ENCODE data around the gene ZBTB7C.

Gene ZBTB7C

DNA sequence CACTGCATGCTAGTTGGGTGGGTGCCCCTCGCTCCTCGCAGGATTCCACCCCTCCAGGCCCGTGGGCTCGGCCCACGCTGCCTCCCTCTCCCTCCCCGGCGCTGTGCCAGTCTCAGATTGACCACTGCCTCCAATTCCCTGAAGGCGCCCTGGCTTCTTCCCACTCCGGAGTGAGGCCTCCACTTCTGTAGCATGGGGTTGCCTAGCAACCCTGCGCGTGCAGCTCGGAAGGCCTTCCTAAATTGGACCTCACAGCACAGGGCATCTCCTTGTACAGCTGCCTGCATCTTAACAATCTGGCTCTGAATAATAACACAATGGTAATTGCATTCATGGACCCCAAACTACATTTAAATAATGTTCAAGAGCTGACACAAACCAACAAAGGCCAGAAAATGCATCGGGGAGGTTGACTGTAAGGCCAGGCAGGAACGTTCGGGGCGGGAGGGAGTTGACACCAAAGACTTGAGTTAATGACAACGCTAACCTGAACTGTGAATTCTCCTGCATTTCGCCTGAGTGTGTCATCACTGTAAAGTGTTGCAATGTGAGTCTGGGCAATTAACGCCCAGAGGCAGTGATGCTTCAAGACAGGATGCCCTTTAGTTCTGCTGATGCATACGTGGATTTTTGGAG lies 222.9 kb downstream of the ZBTB7C start:
- DNase-seq: no peak

DNA sequence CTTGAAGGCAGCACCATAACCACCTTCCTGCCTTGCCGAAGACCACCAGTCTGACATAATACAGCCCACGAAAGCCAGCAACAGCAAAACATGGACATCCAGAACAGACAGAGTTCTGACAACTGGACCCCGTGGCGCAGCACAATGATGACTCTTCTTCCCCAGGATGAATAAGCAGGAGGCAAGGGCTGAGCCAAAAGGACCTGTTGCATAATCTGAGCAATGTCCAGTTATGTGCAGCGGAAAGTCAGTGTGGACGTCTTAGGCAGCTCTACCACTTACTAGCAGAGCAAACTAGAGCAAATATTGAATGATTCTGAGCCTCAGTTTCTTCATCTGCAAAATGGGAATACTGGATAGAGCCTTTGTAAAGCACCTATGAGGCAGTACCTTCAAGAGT lies 225.1 kb downstream of the ZBTB7C start:
- no peak for DNase-seq

DNA sequence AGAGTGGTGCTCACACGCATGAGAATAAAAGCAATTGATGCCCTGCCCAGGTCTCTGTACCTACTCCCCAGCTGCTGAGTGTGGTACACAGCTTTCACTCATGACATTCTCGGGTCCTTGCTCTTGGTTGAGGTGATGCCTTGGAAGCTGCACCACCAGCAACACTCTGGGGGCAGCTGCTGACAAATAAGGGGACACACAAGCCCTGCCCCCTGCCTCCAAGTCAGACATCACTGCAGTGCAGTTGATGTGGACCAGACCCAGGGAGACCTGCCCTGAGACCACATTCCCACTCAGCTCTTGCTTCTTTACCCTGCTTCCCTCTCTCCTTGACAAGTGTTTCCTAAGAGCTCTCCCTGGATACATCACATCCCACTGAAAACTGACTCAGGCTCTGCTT lies 225.6 kb downstream of the ZBTB7C start:
- DNase-seq: no peak

DNA sequence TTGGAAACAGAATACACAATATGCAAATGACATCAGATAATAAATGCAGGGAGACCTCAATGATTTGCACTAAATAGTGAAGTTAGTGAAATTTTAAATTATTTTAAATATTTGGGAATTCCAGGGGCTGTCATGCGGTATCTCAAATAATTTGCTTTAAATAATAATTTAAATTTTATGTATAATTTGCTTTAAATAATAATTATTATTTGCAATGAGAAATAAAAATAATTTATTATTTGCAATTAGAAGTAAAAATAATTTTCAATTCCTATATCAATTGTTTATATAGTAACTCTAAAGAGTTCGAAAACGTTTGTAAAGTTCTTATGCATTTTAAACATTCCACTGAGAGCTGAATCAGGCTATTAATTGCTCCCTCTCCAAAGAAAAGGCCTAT lies 226.4 kb downstream of the ZBTB7C start:
- no peak for DNase-seq

DNA sequence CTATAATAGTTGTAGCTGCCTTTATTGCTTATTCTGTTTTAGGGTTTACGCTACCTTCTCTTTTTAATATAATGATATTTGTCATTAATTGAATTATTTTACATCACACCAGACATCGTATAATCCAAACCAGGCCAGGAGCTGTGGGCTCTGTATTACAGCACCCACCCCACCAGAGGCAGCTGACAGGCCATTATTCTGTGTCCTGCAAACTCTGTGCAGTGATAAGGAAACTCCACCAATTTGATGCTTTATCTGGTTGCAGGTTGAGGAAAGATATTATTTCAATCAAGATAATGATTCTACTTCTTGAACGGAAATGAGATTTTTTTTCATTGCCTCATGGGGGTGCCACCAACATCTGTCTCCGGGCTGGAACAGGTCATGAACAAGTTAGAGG lies 227.3 kb downstream of the ZBTB7C start:
- no peak for DNase-seq

DNA sequence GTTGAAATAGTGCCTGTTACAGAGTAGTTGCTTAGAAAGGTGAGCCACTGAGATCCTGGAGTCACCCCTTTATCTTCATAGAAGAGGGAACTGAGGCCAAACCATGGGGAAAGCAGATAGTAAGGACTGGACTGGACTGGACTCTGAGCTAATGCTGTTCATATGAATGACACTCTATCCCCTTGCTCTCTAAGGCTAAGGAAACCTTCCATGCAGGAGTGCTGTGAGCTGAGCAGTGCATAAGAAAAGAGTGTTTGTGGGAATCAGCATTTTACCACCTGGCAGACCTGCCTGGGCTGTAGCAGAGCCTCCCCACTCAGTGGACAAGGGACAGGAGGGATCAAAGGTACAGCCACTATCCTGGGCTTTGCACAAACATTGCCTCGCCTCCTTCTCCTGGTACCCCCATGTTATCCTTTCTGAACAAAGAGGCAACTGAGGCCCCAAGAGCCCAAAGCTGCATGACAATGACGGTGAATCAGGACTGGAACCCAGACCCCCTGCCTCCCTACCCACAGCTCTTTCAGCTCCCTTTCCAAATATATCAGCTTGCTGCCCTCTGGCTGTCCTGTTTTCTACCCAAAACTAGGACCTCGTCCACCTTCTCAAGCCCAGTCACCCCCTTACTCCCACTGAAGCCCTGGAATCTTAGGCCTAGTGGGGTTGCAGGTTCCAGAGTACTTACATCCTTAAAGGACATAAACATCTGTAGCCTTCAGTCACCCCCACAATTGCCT lies 227.9 kb downstream of the ZBTB7C start:
- DNase-seq: no peak

DNA sequence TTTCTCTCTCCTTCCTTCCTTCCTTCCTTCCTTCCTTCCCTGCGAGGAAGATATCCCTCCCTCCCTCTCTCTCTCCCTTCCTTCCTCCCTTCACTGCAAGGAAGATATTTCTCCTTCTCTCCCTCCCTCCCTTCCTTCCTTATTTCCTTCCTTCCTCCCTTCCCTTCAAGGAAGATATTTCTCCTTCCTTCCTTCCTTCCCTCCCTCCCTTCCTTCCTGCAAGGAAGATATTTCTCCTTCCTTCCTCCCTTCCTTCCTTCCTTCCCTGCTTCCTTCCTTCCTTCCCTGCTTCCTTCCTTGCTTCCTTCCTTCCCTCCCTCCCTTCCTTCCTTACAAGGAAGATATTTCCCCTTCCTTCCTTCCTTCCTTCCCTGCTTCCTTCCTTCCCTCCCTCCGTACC lies 229.5 kb downstream of the ZBTB7C start:
- no peak for DNase-seq

DNA sequence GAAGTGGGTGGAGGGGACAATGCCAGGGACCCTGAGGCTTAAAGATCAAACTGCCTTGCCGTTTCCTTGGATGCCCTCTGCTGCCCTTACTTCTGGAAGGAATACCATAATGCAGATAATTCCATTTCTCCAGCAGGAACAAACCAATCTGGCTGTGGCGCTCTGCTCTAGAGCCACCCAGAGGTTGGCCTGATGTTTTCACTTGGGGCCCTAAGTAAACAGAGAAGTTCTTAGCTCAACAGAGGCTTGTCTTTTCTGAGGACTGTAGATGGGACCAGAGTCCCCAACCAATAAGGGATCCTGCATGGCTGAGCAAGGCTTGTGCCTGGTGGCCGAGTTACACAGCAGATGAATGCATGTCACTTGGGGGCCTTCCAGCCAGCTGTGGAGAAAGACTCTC lies 230.2 kb downstream of the ZBTB7C start:
- DNase-seq: no peak

DNA sequence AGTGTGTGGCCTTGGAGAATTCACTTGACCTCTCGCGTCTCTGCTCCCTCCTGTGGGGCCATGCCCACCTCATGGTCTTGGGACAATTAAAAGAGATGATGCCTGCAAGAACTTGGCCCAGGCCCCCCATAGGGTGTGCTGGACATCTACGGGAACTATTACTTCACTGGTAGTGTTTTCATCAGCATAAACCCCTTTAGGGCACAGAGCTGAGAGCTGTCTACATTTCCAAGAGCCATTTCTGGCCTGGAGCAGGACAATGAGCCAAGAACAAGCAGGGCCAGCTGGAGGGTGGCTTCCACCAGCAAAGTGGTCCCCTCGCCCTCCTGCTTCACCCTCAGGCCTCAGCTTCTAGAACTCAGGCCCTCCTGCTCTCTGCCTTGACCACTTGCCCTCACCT lies 232.3 kb downstream of the ZBTB7C start:
- DNase-seq: no peak

DNA sequence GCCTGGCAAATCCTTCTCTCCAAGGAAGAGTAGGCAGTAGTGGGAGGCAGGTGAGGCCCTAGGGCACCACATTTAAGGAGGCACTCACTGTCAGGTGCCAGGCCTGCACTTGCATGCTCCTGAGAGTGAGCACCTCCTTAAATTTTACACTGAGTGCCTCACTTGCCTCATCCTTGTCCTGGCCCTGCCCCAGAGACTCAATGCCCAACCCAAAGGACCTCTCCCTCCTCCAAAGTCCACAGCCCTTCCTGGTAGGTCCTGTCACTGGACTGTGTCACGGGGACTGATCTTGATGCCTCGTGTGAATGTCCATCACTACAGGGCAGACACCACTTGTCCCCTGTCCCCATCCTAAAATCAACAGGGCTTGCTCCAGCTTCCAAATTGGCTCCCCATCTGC lies 235.6 kb downstream of the ZBTB7C start:
- no peak for DNase-seq

DNA sequence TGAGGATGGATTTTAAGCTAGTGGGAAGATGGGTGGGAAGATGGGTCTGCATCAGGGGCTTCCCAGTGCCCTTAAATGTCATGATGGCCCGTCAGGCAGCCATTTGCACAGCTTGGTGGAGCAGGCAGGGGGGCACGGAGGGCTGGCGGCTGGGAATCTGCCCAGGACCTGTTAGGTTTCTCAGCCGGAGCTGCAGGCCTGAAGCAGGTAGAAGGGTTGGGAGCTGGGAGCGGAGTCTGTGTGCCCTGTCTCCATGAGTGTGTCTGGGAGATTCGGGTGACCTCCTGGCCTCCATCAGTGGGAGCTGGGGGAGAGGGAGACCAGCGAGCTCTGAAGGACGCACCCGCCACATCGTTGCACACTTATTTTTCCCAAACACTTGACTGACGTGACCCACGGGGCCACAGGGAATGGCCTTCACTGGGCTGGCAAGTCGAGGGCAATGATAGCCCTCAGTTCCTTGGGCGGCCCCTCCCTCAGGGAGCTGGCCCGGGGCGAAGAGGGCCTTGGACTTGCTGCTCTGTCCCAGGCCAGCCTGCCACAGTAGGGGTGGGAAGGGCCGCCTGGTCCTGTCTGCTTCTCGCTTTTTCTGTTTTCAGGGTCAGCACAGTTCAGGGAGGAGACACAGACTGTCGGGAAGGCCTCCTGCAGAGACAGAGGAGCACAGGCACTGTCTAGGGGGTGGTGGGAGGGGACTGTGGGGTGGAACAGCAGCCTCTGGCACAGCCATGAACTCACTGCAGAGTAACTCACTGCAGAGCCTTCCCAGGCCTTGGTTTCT lies 236.8 kb downstream of the ZBTB7C start:
- DNase-seq: no peak

DNA sequence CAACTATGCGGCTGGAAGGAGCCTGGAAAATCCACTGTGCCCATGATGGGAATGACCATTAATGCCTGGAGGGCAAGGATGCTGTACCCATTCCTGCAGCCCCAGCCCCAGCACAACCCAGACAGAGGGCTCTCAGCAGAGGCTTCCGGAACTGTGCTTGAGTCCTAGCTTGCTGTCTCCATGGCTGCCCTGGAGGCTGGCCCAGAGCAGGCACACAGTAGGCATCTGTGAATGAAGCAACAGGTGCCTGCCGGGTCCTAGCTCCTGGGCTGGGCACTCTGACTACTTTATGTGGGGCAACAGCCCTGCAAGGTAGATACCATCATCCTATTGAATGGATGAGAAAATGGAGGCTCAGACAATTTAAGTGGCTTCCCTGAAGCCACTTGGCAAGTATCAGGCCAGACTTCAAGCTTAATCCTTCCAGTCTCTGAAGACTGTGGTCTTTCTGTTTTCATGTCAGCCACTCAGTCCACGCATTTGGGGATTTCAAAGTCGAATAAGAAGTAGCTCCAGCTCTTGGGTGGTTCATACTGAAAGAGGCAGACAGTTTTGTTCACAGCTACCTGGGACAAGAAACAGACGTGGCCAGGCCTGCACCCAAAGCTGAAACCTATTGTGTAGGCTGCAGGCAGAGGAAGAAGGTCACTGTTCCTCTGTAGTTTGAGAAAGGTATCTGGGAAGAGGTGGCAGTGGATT lies 237.5 kb downstream of the ZBTB7C start:
- DNase-seq: no peak

DNA sequence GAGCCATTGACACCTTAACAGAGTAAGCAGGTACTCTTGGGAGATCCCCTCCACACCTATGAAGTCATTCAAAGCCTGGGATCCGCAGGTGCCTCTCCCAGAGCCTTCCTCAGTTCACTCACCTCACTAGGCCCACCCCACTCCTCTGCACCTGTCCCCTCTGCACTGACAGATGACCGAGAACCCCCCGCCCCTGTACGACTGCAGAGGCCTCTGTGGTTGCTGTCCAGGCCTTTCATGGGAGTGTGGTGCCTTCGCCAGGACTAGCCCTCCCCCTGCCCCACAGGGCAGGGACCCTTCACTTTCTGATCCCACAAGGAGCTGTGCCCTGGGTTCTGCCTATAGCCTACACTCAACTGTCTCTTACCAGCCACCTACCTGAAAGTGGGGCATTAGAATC lies 238.5 kb downstream of the ZBTB7C start:
- DNase-seq: no peak

DNA sequence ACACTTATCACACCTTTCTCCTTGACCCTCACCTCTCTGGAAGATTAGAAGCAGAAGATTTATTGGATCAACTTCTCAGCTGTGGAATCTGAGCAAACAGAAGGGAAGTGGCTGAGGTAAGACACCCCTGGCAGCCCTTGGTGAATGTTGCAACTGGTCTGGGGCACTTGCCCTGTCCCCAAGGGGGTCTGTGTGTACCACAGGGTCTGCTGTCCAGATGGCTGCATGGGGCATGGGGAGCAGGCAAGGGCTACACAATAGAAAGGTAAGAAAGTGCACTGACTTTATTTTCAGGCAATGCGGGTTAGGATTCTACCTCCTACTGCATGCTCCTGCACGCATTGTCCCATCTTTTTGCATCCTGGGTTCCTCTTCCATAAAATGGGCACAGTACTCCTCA lies 240.3 kb downstream of the ZBTB7C start:
- no peak for DNase-seq

DNA sequence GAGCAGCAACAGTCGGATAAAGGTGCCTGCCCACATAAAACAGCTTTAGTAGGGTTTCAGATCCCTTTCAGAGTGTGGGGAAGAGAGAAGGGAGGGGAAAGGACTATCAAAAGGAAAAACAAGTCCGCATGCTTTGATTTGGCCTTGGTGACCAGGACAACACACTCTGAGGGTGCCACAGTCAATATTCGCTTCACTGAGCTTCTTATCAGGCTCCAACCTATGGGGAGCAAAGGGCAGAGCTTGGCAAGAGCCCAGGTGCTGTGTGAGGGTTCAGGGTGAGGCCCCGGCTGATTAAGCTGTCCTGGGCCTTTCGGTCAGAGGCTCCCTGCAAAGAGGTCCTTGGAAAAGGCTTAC lies 241.3 kb downstream of the ZBTB7C start:
- DNase-seq: no peak

DNA sequence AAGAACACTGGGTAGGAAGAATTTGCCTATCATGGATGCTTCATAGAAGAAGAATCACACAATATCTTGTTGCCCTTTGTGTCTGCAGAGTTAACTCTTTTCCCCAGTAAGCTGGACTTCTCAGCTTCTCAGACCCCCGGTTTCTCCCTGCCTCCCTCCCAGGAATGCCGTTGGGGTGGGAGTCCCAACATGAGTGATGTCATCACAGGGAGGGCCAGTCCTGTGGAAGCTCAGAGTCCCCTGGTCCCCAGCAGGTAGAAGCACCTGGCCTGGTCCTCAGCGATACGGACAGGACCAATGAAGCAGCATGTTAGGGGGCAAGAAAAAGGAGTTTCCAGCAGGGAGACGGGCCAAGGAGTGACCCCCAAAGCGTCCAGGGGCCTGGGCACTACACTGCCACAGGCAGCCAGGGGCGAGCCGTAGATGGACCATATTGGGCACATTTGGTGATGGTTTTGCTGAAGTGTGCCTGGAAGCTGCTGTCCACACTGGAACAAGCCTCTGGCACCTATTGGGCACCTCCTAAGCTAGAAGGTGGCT lies 242.8 kb downstream of the ZBTB7C start:
- DNase-seq: no peak

DNA sequence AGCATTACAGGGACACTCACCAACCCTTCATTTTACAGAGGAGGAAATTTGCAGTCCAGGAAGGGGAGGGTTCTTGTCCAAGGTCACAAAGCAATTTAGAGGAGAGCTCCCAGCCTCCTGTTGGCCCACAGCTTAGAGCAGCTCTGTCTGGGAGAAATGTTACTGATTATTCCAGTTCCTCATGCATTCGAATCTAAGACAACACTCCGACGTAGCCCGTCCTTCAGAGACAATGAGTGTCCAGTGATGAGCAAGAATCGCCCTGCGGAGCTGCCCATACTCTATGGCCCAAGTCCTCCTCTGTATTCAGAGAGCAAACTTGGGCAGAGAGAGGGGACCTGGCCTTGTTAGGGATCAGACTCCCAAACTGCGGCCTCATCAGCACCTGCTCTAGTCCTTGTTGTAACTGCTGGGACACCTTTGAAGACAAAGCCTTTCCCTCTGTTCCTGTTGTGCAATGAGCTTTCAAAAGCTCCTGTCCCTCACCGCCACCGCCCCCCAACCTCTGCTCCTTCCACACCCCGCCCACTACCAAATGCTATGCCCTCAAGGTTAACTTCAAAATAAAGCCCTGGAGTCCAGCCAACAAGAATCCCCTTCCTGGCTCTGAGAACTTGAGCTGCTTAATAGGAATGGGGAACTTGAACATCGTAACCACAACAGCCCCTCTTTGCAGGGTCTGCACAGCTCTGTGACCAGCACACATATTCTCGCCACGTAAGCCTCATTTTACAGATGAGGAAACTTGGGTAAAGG lies 243.9 kb downstream of the ZBTB7C start:
- no peak for DNase-seq

DNA sequence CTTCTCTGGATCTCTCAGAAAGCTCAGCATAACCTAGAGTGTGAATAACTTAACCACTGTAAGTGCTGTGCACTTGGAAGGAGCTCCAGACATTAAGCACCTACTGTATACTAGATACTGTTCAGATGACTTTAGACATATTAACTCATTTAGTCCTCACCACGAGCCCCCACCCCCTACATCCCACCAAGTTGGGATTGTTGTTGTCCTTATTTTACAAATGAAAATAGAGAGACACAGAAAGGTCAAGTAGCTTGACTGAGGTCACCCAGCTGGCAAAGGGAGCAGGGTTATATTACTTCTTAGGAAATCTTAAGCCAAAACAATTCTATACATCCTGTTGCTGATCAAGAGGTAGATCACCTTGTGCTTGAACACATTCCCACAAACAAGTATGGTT lies 244.5 kb downstream of the ZBTB7C start:
- no peak for DNase-seq

DNA sequence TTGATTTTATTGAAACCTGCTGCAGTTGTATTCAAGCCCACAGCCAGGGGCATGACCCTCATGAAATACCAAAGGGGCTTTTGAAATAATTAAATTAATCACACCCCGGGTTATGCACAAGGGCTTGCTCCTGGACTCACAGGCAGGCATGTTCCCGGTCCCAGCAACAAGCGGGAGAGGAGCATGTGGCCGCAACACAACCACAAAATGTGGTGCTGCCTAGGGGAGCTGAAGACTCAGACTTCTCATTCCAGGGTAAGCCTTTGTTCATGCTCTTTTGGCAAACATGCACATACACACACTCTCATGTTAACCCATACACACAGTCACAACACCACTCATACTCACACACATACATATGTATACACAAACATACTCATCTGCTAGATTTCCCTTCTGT lies 245.1 kb downstream of the ZBTB7C start:
- DNase-seq: no peak

DNA sequence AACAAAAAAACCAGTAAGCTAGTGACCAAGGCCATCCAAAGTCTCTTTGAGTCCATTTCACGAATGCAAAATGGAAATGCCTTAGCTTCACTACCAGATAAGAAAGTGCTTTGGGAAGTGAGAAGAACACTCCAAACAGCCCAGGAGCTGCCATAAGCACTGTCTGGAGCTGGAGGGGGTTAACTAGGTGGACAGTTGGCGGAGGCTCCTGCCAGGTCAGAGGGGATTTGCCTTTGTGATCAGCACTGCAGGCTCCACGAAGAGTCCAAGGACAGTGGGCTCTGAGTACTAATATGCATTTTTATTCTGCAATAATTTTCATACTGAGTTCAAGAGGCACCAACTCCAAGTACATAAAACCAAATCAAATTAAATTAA lies 245.5 kb downstream of the ZBTB7C start:
- DNase-seq: no peak

DNA sequence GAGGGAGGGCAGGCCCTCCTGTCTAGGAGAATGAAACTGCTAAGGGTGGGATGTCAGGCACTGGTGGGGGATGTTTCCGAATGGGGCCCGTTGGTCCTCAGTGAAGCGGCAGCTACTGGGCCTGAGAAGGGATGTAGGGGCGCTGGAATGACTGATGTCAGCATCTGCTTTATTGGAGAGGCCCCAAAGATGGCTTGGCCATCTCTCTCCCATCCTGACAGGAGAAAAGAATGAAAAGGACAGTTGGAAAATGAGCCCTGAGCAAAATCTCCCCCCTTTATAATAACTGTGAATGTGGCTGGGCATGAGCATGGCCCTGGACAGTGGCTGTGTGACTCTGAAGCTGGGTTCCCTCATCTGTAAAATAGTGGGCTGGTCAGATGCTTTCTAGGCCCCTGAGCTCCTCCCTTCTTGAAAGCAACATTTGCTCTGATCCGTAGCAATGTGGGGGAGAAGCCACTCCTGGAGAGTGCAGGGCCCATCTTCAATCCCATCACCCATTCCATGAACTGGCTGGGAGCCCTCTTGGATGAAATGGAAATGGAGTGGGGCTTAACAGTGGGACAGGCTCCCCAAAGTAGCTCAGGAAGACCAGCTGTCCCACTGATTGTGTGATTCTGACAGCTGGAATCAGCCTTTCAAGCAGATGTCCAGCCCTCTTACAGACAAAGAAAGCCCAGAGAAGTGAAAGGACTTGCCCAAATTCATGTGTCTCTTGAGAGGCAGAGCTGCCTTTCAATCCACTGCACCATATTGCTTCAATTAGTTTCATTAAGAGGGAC lies 246.0 kb downstream of the ZBTB7C start:
- DNase-seq: no peak
